Measurements from ENCODE around the gene TXNL4A. TPM values are rescaled to one million over a fixed set of nuclear protein-coding genes. Genes with fewer than 3 reads are reported as not detected.

Gene TXNL4A
- total RNA-seq, 2 experiments from 2014 or later: 120 TPM

DNA sequence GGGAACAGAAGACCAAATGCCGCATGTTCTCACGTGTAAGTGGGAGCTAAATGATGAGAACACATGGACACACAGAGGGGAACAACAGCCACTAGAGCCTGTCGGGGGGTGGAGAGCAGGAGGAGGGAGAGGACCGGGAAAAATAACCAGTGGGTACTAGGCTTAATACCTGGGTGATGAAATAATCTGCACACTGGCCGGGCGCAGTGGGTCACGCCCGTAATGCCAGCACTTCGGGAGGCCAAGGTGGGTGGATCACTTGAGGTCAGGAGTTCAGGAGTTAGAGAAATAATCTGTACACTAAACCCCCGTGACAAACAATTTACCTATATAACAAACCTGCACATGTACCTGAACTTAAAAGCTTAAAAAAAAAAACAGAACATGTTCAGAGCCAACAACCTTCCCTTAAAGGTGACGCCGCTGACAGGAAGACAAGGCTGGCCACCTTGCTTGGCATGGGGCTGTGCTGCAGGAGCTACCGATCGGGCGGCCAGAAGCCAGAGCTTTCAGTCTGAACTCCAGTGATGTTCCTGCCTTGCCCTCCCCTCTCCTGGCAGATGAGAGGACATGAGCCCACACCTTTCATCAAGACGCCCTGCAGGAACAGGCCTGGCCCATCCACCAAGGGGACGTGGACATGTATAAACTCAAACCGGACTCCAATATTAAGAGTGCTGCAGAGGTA lies 48.1 kb downstream of the TXNL4A start:
- H3K36me3 Mint-ChIP-seq (ENCODE audit: low read depth): peaks cover 55% of the 10 kb centered on the region
- DNase-seq: no peak
- H3K27me3 Mint-ChIP-seq: no peaks in the 10 kb centered on the region
- ChIA-PET CTCF (interaction anchor here (0.8 kb wide), 1 partner anchor 559 kb away, joined by 3 read pairs; no protein-coding TSS in a partner anchor), POLR2A (no interaction called here)
- no peak overlapping the region for H3K27ac Mint-ChIP-seq
- H3K4me3 Mint-ChIP-seq: no peak overlapping the region
- peaks cover 9% of the 10 kb centered on the region for H3K4me1 Mint-ChIP-seq
- H3K9me3 Mint-ChIP-seq: peaks cover 12% of the 10 kb centered on the region

DNA sequence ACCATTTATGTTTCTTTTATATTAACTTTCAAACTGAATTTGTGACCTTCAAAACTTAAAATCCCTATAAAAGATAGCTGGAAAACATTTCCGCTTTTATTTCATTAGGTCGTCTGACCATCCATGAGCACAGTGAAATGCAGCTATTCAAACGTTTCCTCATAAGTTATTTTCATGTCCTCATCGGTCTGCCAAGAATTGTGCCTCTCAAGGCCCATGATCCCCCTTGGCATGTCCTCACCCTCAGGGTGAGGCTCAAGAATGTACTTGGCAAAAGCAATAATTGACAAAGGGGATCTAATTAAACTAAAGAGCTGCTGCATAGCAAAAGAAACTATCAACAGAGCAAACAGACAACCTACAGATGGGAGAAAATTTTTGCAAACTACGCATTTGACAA lies 49.3 kb downstream of the TXNL4A start:
- Mint-ChIP-seq H3K36me3 (ENCODE audit: low read depth) (peaks cover 66% of the 10 kb centered on the region), H3K4me1 (peaks cover 2% of the 10 kb centered on the region), H3K27ac (no peak overlapping the region), H3K9me3 (peaks cover 21% of the 10 kb centered on the region), H3K27me3 (no peaks in the 10 kb centered on the region), H3K4me3 (no peak overlapping the region)
- DNase-seq: no peak
- POLR2A ChIA-PET: no interaction called here
- CTCF ChIA-PET: no interaction called here

DNA sequence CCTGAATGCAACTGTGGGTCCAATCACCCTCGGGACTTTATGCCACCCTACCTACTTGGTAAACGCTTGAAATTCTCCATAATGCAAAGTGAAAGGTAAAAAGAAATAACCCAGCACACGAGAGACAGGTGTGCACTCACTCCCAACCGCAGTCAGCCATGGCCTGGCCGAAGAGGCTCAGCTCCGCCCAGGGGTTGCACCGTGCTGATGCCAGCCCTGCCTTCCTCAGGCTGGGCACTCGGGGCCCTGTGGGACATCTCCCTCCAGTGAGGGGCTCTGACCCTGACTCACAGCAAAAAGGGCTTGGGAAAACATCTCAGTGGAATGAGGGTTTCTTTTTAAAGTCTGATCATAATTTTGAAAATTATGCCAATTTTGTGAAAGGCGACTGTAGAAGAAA lies 50.2 kb downstream of the TXNL4A start:
- H3K36me3 Mint-ChIP-seq (ENCODE audit: low read depth): peaks cover 75% of the 10 kb centered on the region
- no peak overlapping the region for H3K4me3 Mint-ChIP-seq
- no peak overlapping the region for H3K27ac Mint-ChIP-seq
- H3K9me3 Mint-ChIP-seq: peaks cover 28% of the 10 kb centered on the region
- H3K4me1 Mint-ChIP-seq: no peaks in the 10 kb centered on the region
- POLR2A ChIA-PET: no interaction called here
- CTCF ChIA-PET: no interaction called here
- no peaks in the 10 kb centered on the region for H3K27me3 Mint-ChIP-seq
- no peak for DNase-seq

DNA sequence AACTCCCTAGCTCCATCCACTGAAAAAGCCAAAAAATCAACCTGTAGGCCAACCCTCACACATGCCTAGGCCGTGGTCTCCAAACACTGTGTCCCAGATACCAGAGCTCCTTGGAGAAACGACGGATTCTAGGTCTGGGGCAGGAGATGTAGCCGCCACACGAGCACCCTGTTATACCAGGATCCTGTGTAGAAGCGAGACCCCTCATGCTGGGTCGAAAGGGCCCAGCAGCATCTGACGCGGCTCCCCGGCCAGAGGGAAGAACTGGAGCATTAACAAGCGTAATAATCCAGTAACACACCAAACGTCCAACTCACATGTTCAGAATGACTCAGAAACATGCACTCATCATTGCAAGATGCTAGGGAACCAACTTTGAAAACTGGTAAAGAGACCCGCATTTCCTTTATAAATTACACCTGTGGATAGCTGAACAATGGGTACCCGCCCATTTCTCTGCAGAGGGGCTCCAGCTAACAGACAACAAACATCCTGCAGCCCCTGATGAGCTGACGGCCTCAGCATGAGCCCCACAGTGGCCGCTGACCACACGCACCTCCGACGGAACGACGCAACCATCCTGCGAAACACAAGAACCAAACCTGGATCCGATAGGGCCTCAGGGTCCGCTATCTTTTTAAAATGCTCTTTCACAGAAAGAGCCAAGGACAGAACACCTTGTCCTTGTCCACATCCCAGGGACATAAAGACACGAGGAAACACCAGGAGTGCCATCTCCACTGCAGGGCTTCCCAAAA lies 51.1 kb downstream of the TXNL4A start:
- peaks cover 81% of the 10 kb centered on the region for H3K36me3 Mint-ChIP-seq (ENCODE audit: low read depth)
- no peaks in the 10 kb centered on the region for H3K4me1 Mint-ChIP-seq
- H3K27me3 Mint-ChIP-seq: no peaks in the 10 kb centered on the region
- DNase-seq: no peak
- CTCF ChIA-PET: no interaction called here
- peaks cover 36% of the 10 kb centered on the region for H3K9me3 Mint-ChIP-seq
- POLR2A ChIA-PET: no interaction called here
- H3K4me3 Mint-ChIP-seq: no peak overlapping the region
- H3K27ac Mint-ChIP-seq: no peak overlapping the region

DNA sequence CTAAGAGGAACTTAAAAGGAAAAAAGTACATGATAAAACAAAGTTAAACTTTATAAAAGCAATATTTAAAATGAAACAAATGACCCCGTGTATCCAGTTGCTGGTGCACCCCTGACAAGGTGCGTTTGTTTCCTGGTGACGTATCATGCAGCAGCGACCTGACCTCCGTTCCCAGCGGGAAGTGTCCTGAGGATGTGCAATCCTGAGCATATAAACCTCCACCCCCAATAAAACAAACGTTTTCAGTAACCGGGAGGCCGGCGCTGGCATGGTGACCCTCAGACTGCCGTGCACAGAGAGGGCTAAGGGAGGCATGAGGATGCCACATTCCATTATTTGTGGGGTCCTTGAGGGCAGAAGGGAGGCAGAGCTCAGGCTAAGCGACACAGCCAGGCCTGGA lies 51.7 kb downstream of the TXNL4A start:
- Mint-ChIP-seq H3K9me3 (peaks cover 39% of the 10 kb centered on the region), H3K27ac (no peak overlapping the region), H3K4me1 (no peaks in the 10 kb centered on the region), H3K4me3 (no peak overlapping the region), H3K27me3 (no peaks in the 10 kb centered on the region), H3K36me3 (ENCODE audit: low read depth) (peaks cover 80% of the 10 kb centered on the region)
- no peak for DNase-seq
- CTCF ChIA-PET: no interaction called here
- POLR2A ChIA-PET: no interaction called here

DNA sequence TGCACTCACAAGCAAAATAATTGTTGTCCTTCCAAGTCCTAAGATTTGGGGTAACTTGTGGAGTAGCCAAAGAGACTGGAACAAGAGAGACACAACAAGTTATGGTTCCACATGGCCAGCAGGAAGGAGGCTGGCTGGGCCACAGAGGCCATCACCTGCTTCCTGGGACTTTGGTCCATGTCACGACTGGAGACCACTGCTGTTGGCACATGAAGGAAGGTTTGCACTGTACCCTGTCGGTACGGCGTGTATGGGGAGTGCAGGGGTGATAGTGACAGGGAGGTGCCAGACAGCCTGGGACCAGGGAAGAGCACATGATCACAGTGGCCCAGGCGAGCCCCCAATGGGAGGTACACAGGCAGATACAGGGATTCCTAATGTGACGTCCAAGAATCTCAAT lies 52.4 kb downstream of the TXNL4A start:
- Mint-ChIP-seq H3K9me3 (peaks cover 44% of the 10 kb centered on the region), H3K36me3 (ENCODE audit: low read depth) (peaks cover 87% of the 10 kb centered on the region), H3K27ac (no peak overlapping the region), H3K27me3 (no peaks in the 10 kb centered on the region), H3K4me3 (no peak overlapping the region), H3K4me1 (no peaks in the 10 kb centered on the region)
- CTCF ChIA-PET: no interaction called here
- POLR2A ChIA-PET: no interaction called here
- no peak for DNase-seq

DNA sequence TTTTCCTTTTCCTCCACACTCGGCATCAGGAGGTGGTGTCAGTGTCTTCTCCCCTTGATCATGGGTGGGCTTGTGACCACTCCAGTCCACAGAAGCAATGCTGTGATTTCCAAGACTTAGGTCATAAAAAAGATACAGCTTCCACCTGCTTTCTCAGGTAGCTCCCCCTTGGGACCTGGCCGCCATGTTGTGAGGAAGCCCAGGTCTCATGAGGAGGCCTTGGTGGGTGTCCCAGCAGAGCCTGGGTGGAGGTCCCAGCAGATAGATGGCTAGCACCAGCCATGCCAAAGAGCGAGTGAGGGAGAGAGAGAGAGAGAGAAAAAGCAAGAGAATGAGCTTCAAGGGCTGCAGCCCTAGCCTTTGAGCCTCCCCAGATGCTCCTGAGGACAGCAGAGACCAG lies 52.9 kb downstream of the TXNL4A start:
- Mint-ChIP-seq H3K4me3 (no peak overlapping the region), H3K27ac (no peak overlapping the region), H3K9me3 (peaks cover 44% of the 10 kb centered on the region), H3K36me3 (ENCODE audit: low read depth) (peaks cover 85% of the 10 kb centered on the region), H3K27me3 (no peaks in the 10 kb centered on the region), H3K4me1 (no peaks in the 10 kb centered on the region)
- CTCF ChIA-PET: no interaction called here
- no peak for DNase-seq
- POLR2A ChIA-PET: no interaction called here

DNA sequence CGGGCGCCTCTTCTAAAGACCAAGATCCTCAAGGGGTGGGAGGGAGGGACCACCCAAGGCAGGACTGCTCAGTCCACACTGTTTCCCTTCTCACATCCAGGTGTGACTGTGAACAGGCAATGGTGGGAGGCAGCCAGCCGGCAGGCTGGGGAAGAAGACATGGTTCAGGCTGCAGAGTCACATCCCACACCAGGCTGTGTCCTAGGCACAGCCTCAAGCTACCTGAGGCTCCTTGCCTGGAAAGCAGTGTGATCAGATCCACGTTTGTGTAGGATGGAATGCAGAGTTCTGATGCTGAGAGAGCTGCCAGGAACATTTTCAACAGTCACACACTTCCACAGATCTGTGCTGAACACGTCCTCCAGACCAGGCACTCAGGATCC lies 53.3 kb downstream of the TXNL4A start:
- Mint-ChIP-seq H3K4me1 (no peaks in the 10 kb centered on the region), H3K4me3 (no peak overlapping the region), H3K36me3 (ENCODE audit: low read depth) (peaks cover 85% of the 10 kb centered on the region), H3K27me3 (no peaks in the 10 kb centered on the region), H3K9me3 (peaks cover 48% of the 10 kb centered on the region), H3K27ac (no peak overlapping the region)
- DNase-seq: no peak
- CTCF ChIA-PET: no interaction called here
- POLR2A ChIA-PET: no interaction called here

DNA sequence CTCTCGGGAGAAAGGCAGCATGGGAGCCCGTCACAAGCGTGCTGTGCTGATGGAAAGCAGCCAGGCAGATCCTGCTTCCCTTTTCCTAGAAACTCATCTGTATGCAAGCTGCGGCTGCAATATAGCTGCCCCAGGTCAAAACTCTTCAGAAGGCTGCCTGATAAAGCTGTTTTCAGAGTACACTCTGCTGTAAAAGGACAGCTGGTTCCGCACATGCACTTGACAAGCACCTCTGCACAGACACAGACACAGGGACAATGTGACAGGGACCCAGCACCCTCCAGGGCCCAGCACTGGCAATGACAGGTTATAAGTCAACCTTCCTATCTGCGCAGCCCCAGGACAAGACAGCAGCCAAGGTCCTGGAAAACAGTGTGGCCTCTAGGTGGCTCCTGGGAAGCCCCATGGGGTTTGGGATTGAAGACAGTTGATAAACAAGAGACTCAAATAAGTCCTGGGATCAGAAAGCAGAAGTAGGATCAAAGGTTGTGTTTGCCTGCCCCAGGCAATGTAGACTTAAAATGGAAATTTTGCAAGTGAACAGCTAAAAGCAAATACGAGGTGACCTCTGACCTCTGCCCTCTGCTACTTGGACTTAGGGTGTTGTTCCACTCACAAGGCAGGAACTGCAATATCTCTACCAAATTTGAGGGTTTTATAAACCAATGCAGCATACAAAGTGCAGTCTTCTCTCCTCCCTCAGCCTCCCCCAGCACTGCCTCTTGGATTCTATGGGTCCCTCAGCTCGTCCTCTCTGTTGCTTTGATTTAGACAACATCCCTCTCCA lies 53.9 kb downstream of the TXNL4A start:
- peaks cover 85% of the 10 kb centered on the region for H3K36me3 Mint-ChIP-seq (ENCODE audit: low read depth)

DNA sequence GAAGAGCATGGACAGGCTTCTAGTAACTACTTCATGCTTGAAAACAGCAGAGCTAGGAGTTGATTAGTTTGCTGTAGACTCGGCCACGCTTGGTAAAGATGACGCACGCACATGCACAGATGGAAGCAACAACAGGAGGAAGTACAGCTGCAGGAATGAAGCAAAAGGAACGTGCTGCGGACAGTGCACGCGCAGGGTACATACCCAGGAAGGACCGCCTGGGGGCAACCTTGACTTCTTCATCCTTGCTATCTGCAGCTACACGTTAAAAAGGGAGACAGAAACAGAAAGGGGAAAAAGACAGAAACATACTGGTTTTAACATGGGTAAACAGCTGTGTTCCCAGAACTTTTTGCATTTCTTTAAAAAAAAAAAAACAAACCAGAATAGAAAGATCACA lies 54.6 kb downstream of the TXNL4A start:
- CTCF ChIA-PET: no interaction called here
- H3K36me3 Mint-ChIP-seq (ENCODE audit: low read depth): peaks cover 86% of the 10 kb centered on the region
- peaks cover 62% of the 10 kb centered on the region for H3K9me3 Mint-ChIP-seq
- DNase-seq: no peak
- POLR2A ChIA-PET: no interaction called here
- H3K27me3 Mint-ChIP-seq: no peaks in the 10 kb centered on the region
- no peaks in the 10 kb centered on the region for H3K4me1 Mint-ChIP-seq
- no peak overlapping the region for H3K27ac Mint-ChIP-seq
- H3K4me3 Mint-ChIP-seq: no peak overlapping the region

More for the DNA sequence above, 53.9 kb downstream of the TXNL4A start:
- no peak overlapping the region for H3K4me3 Mint-ChIP-seq
- H3K9me3 Mint-ChIP-seq: peaks cover 54% of the 10 kb centered on the region
- POLR2A ChIA-PET: no interaction called here
- no peak for DNase-seq
- no peaks in the 10 kb centered on the region for H3K4me1 Mint-ChIP-seq
- CTCF ChIA-PET: no interaction called here
- H3K27ac Mint-ChIP-seq: no peak overlapping the region
- no peaks in the 10 kb centered on the region for H3K27me3 Mint-ChIP-seq

DNA sequence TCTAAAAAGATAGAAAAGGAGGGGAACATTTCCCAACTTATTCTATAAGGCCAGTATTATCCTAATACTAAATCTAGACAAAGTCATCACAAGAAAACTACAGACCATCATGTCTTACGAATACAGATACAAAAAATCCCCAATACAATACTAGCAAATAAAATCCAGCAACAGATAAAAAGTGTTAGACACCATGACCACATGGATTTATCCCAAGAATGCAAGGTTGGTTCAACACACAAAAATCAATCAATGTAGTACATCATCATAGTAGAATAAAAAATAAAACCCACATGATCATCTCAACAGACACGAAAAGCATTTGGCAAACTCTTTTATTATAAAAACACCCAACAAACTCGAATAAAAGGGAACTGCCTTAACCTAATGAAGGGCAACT lies 55.5 kb downstream of the TXNL4A start:
- H3K27ac Mint-ChIP-seq: no peak overlapping the region
- POLR2A ChIA-PET: no interaction called here
- no peaks in the 10 kb centered on the region for H3K27me3 Mint-ChIP-seq
- no peaks in the 10 kb centered on the region for H3K4me1 Mint-ChIP-seq
- peaks cover 90% of the 10 kb centered on the region for H3K36me3 Mint-ChIP-seq (ENCODE audit: low read depth)
- CTCF ChIA-PET: no interaction called here
- no peak for DNase-seq
- H3K4me3 Mint-ChIP-seq: no peak overlapping the region
- peaks cover 67% of the 10 kb centered on the region for H3K9me3 Mint-ChIP-seq

DNA sequence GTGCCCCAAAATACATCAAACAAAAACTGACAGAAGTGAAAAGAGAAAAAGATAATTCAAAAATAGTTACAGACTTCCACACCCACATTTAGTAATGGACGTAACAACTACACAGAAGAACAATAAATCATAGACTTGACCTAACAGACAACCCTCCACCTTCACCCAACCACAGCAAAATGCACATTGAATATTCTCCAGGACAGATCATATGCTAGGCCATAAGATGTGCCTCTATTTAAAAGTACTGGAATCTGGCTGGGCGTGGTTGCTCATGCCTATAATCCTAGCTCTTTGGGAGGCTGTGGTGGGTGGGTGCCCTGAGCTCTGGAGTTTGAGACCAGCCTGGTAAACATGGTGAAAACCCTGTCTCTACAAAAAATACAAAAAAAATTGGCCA lies 56.9 kb downstream of the TXNL4A start:
- Mint-ChIP-seq H3K36me3 (ENCODE audit: low read depth) (peaks cover 80% of the 10 kb centered on the region), H3K27ac (no peak overlapping the region), H3K4me1 (no peaks in the 10 kb centered on the region), H3K4me3 (no peak overlapping the region), H3K27me3 (no peaks in the 10 kb centered on the region), H3K9me3 (peaks cover 64% of the 10 kb centered on the region)
- POLR2A ChIA-PET: no interaction called here
- CTCF ChIA-PET: no interaction called here
- DNase-seq: no peak

DNA sequence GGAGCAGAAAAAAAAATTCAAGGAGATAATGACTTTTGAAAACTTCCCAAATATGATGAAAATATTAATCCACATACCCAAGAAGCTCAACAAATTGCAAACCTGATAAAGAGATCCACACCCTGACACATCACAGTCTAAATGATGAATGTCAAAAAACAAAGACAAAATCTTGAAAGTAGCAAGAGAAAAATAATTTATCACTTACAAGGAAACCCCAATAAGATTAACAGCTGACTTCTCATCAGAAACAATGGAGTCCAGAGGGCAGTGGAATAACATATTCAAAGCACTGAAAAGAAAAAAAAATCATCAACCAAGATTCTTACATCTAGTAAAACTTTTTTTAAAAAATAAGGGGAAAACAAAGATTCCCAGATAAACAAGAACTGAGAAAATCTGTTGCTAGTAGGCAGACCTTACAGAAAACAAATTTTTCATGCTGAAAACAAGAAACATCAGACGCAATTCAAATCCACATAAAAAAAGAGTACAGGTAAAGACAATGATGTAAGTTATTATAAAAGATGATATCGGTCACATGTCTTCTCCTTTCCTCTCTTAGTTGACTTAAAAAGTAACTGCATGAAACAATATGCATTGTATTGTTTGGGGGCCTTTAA lies 58.2 kb downstream of the TXNL4A start:
- Mint-ChIP-seq H3K4me1 (no peaks in the 10 kb centered on the region), H3K4me3 (no peak overlapping the region), H3K36me3 (ENCODE audit: low read depth) (peaks cover 70% of the 10 kb centered on the region), H3K9me3 (peaks cover 54% of the 10 kb centered on the region), H3K27me3 (no peaks in the 10 kb centered on the region), H3K27ac (no peak overlapping the region)
- no peak for DNase-seq
- CTCF ChIA-PET: no interaction called here
- POLR2A ChIA-PET: no interaction called here

All from activated CD4-positive, alpha-beta memory T cell treated with anti-CD3 and anti-CD28 coated beads, Interleukin-2, amount 10 ng/mL, durations not matched to agents 7 days and 5 days (primary cell).